CD1c-positive myeloid dendritic cell (primary cell): ENCODE results near the gene SRSF7.
"Not testable (repeated sequence)": the region's sequence is repeated elsewhere in the genome, so short reads cannot be mapped to it uniquely, and the experiment has no call there.

Source experiments
- DNase-seq: peaks from one replicate; pipeline ENCODE4 v3.0.0-alpha.2; 2016; ENCODE audit errors: extremely low spot score

SRSF7 gene

DNA sequence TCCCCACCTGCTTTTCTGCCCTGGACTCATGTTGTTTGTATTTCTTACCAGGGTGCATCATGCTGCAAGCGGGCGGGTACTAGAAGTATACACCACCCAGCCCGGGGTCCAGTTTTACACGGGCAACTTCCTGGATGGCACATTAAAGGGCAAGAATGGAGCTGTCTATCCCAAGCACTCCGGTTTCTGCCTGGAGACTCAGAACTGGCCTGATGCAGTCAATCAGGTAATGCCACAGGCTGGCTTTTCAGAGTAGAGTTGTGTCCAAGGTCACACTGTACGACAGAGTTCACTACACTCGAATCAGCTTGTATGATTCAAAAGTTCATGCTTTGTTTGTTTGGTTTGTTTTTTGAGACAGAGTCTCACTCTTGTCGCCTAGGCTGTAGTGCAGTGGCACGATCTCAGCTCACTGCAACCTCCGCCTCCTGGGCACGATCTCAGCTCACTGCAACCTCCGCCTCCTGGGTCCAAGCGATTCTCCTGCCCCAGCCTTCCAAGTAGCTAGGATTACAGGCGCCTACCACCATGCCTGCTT, 19.4 kb downstream of the SRSF7 start:
- DNase-seq, result no peak

DNA sequence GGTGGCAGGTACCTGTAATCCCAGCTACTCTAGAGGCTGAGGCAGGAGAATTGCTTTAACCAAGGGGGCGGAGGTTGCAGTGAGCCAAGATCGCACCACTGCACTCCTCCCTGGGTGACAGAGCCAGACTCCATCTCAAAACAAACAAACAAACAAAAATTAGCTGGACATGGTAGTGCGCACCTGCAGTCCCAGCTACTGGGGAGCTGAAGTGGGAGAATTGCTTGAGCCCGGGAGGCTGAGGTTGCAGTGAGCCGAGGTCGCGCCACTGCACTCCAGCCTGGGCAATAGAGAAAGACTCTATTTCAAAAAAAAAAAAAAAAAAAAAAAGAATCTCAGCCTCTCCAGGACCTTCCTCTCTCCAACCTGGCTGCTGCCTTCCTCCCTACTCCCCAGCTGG, 20.1 kb downstream of the SRSF7 start:
- DNase-seq, result no peak

DNA sequence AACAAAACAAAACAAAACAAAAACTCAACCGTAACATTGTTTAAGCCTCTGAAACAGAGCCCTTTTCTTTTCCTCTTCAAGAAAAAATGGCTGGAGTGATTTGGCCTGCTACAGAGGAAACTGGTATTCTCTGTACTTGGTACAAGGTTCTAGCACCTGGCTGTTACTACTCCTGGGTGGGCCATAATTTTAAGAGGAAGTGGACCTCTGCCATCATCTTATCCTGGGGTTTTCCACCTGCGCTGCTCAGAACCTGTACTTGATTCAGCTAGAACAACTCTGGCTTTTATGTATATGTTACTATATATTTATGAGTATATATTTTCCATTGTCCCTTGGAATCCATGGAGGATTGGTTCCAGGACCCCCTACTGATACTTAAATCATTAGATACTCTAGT, 22.5 kb downstream of the SRSF7 start:
- DNase-seq, result no peak

DNA sequence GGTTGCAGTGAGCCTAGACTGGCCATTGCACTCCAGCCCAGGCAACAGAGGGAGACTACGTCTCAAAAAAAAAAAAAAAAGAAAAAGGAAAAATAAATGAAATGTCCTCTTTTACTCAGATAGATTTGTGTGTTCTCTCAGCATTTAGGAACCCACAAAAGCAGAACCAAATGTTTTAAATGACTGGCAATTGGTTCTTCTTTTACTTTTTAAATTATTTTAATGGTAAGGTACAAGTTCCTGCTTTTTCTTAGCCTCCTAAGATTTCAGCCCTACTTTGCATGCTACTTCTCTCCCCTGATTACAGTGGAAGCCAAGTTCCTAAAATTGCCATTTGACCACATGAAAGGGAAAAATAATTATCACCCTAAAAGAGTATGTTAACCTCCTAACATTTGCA, 23.5 kb downstream of the SRSF7 start:
- peak; percentile 74 for DNase-seq

DNA sequence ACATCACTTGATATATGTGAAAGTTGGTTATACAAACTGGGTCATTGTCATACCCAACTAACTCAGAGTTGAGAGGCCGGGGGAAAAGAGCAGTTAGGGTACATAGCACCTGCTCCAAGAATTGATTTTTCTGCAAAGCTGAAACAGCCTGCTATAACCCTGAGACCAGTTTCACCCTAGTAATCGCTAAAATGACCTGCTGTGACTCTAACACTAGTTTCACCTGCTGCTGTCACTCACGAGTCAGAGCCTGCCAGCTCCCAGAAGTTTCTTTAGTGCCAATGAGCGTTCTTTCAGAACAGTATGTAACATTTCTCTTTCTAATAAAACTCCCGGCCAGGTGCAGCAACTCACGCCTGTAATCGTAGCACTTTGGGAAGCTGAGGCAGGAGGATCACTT, 28.0 kb downstream of the SRSF7 start:
- DNase-seq, result no peak

DNA sequence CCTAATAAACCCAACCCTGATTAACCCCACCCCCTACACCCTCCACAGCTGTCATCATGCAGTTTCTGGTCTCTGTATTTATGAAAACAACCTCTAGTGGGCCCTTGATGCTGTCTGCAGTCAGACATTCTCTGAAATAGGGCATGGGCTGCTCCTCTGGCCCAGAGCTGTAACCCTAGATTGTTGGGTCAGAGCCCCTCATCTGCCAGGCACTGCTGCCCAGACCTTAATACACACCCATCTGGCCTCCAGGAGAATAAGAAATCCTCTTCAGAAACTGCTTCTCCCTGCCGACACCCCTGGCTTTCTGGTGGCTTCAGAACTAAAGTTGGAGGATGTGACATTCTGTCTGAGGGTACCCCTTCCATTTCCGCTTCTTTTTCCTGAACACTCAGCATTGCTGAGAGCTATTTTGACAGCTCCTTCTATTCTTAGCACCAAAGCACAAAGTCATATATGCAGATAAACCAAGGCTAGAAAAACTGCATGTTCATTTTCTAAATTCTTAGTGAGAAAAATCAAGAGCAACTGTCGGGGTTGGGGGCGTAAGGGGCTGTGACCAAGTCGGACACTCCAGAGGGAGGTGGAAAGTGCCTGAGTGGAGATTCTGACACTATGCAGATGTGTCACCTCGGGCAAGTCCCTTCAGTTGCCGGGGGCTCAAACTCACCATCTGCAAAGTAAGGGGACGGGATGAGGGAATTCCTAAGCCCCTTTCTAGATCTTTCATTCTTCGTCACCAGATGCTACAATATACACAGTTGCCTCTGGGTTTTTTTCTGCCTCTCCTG, 28.7 kb downstream of the SRSF7 start:
- DNase-seq, result no peak

DNA sequence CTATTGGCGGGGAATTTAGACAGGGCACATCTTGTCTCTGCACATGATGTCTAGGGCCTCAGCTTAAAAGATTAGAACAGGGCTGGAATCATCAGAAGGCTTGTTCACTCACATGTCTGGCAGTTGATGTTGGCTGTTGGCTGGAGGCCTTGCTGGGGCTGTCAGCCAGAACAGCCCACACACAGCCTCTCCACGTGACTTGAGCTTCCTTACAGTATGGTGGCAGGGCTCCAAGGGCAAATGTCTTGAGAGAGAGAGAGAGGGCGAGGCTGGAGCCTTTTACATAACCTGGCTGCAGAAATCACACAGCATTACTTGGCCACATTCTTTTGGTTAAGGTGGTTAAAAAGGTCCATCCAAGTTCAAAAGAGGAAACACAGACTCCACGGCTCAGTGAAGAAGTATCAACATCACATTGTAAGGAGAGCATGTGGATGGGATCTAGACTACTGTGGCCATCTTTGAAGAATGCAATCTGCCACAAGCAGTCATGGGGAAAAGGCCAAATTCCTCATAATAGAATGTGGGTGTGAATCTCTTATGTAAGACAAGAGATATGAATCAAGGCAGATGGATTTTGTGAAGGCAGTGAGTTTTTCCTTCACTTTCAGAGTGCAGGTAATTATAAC, 30.4 kb downstream of the SRSF7 start:
- DNase-seq, result peak; percentile 72

DNA sequence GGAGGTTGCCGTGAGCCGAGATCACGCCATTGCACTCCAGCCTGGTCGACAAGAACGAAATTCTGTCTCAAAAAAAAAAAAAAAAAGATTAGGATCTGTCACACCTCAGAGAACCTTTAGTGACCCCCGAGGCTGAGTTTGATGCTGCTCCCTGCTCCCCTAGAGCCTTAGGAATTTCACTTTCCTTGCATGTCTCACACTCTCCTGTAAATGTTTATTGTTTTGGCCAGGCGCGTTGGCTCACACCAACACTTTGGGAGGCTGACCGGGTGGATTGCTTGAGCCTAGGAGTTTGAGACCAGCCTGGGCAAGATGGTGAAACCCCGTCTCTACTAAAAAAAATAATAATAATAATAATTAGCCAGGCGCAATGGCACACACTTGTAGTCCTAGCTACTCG, 31.5 kb downstream of the SRSF7 start:
- DNase-seq, result no peak

DNA sequence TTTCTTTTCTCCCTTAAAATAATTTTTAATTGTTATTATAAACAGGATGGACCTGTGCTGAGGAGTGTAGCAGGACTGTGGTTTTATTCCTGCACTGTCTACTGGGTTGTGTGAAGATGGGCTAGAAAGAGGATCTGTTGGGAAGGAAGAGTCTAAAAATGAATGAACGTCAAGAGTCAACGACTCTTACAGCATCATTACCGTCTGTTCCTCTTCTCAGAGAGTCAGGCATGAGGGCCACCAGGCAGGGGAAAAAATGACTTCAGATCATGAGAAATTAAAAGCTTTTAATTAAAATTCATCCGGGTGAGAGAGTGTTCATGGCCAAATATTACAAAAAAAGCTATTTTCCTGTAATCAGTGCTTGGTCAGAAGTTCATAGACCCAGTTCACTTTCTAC, 32.6 kb downstream of the SRSF7 start:
- DNase-seq, result no peak

DNA sequence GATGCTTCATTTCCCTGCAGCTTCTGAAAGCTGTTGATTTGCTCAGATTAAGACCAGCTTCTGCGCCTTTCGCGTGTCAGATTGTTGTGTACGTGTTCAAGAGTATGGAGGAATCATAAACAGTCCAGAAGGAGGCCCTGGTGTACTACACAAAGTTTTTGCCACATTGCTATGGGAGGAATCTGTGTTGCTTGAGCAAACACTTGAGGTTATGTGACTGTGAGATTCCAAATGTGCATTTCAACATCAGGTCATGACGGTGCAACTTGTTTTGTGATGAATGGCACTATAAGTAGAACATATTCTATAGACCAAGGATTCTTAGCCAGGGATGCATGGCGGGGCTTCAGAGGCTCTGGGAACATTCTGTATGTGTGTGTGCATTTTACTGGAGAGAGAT, 35.0 kb downstream of the SRSF7 start:
- DNase-seq, result no peak

DNA sequence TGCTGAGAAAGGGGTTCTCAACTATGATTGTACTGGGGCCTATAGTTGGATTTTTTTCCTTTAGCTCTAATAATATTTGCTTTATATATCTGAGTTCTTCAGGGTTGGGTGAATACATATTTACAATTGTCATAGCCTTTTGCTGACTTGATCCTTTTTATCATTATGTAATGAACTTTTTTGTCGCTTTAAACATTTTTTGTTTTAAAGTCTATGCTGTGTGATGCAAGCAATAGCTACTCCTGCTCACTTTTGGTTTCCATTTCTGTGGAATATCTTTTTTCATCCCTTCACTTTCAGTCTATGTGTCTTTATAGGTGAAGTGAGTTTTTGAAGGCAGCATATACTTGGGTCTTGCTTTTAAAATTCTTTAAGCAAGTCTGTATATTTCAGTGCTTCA, 36.2 kb downstream of the SRSF7 start:
- not testable (repeated sequence) for DNase-seq

DNA sequence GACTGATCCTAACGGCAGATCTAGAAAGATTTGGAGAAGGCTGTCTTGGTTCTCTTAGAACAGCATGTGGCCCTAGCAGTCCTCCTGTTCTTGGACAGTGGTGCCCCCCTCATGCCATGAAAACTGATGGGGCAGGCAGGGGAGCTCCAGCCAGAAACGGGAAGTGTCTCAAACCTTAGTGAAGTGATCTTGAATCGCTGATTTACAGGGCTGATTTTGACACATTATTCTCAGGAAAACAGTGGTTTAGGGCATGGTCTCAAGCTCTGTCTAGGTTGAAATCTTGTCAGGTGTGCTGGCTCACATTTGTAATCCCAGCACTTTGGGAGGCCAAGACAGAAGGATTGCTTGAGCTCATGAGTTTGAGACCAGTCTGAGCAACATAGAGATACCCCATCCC, 37.8 kb downstream of the SRSF7 start:
- no peak for DNase-seq

DNA sequence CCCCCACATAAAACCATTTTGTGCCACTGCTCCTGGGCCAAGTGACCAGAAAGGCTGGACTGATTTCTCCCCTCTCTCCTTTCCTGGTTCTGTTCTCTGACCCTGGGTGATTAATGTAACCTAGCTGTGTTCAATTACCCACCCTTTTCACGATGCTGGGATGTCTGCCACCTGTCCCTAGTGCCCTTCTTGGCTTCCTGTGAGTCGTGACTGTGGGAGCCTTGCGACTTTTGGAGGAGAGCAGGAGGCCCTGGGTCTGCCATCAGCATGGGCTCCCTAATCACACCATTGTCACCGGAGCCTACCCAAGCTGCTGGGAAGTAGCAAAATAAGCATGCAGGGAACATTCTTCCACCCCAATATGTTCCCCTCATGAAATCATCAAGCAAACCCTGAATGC, 38.3 kb downstream of the SRSF7 start:
- no peak for DNase-seq

DNA sequence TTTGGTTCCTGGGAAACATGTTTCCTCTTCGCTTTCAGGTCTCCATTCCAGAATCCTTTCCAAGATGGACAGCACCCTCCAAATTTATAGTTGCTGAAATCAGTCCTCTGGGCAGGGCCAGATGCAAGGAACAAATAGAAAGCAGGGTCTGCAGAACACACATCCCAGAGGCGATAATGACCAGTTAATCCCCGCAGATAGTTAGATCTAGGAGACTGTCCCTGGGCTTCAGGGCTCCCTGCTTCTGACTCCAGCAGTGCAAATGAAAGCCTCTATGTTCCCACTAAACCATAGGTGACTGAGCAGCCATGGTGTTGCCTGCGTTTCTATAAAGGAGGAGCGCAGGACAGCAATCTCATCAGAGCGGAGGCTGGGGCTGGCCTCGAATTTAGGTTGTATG, 38.7 kb downstream of the SRSF7 start:
- no peak for DNase-seq

DNA sequence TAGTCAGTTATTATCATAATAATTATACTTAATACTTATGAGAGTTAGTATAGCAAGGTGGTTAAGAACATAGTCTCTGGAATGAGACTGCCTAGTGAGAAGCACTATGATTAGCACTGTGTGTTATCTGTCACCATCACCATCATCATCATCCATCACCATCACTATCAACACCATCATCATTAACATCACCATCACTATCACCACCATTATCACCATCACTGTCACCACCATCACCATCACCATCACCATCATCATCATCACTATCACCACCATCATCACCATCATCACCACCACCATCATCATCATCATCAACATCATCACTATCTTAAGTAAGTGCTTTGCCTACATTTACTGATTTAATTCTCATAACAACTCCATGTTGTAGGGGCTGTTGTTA, 39.6 kb downstream of the SRSF7 start:
- DNase-seq, result no peak

DNA sequence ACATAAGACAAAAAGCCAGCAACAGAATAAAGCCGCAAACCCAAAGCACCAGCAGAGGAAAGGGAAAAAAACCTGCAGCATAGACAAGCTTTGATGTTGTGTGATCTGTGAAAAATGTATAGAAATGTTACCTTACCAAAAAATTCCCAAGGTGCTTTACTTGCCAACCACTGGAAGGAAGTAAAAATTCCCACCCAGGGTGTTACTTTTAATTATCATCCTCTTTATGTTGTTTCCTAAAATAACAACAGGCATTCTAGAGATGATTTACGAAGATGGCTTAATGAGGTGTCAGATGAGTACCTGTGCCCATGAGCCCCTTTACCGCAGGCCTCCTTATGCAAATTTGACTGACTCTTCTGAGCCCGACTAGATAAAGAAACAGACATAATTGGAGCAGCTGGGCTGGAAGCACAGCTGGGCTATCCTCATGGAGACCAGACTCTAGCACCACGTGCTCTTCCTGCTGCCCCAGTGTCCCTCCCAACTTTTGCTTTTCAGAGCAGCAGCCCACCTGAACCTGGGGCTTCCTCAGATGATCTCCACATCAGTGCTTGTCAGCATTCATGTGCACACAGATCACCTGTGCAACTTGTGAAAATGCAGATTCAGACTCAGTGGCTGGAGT, 41.5 kb downstream of the SRSF7 start:
- no peak for DNase-seq

DNA sequence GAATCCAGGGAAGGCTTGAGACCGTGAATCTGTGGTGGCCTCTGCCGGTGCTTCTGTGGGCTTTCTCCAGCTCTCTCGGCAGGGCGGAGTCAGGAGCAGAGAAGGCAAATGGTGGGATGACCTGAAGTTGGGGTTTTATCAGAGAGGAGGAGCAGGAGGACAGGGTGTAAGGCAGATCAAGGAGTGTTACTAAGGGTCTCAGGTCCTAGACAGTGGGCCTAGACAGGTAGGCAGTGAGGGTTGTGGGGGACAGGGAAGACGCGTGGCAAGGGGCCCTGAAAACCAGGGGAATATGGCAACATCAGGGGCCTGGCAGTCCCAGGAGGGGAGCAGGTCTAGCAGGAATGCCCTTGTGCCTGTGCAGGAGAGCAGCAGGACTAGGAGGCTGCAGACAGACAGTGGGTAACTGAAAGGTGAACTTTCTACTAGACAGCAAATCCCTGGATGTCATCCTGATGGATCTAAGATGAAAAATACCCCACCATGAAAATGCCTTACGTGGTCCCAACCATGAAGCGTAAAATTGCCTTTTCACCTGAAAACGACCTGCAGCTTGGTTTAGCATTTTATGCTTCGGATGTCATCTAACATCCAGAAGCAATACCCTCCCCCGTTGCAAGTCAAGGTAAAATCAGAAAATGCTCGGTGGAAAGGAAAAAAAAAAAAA, 42.1 kb downstream of the SRSF7 start:
- no peak for DNase-seq

DNA sequence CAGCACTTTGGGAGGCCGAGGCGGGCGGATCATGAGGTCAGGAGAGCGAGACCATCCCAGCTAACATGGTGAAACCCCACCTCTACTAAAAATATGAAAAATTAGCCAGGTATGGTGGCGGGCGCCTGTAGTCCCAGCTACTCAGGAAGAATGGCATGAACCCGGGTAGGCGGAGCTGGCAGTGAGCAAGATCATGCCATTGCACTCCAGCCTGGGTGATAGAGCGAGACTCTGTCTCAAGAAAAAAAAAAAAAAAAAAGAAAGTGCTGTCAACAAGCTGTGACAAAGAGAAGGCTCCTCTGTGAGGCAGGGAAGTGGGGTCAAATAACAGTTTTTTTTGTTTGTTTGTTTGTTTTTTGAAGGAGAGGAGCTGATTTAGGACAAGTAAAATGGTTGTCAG, 42.7 kb downstream of the SRSF7 start:
- not testable (repeated sequence) for DNase-seq

DNA sequence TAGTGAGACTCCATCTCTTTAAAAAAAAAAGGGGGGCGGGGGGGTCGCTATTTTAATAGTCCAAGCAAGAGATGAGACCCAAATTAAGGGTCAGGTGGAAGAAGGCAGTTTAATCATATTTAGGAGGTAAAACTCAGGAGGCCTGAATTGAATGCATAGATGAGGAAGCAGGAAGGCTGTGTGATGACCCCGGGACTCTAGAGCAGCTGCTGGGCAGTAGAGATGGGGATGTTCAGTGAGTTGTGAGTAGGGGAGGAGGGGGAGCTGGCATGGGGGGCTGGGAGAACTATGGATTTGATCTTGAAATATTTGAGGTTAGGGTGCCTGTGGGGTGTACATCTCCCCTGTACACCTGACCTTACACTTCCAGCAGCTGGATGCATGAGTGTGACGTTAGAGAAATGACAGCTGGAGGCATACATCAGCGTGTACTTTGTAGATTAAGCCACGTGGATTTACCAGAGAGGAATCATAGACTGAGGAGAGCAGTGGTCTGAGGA, 44.3 kb downstream of the SRSF7 start:
- DNase-seq, result no peak

DNA sequence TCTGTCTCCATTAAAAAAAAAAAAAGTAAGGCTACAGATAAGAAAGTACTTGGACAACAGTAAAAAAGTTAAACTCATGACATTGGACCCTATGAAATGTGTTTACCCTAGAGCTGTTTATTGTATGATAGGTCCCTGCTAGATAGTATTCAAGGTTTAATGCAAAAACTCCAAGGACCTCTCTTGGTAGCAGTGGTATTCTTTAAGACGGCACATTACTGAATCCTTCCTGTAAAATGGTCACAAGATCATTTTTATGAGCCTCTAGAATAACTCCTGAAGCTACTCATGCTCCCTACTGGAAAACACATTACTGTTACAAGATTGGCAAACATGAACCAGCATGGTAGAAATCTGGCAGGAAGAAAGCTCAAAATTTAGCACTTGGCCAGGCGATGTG, 46.5 kb downstream of the SRSF7 start:
- no peak for DNase-seq

DNA sequence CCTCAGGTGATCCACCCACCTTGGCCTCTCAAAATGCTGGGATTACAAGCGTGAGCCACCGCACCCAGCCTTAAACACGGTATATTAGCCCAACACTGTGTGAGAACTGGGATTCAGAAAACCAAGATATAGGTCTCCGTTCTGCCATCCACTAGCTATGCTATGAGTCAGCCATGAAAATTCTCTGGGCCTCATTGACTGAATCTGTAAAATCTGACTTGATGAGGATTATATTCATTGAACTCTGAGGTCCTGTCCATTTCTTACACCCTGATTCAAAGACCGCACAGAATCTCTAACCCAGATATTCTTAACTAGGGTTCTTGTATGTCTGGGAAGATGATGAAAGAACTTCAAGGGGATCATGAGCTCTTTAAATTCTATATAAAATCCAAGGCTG, 47.8 kb downstream of the SRSF7 start:
- not testable (repeated sequence) for DNase-seq

DNA sequence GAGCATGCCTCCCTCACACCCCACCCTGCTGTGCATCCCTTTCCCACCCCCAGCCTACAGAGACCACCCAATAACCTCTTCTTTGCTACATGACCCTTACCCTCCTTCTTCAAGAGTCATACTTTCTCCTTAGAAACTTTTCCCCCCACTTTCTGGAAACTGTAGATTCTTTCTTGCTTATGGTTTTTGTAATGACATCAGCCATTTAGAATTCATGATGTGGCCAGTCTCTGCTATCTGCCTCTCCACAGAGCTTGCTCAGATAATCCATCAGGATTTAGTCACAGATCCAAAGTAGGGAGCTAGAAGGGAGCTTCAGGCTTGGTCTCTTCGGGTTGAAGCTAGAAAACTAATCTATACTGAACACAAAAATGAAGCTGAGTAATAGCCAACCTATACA, 48.7 kb downstream of the SRSF7 start:
- no peak for DNase-seq
